Naive thymus-derived CD8-positive, alpha-beta T cell (primary cell): ENCODE results near the gene CCDC185. TPM values are rescaled to one million over a fixed set of nuclear protein-coding genes. Genes with fewer than 3 reads are reported as not detected.

Experiments
- polyA plus RNA-seq, 3 donors: library from polyadenylated mRNA; unstranded; fragments of 300-500 nt; fragmentation: Illumina TruSeq; gene quantifications; one replicate each; pipeline ENCODE4 v1.2.3, GENCODE V29; 2021
- total RNA-seq, 8 experiments: library from RNA in 2 of 8; stranded (reverse) in 2 of 8; gene quantifications; one replicate each; pipeline ENCODE4 v1.2.3 and lab custom pipeline; 2021 to 2026

The CCDC185 gene
- total and polyA plus RNA-seq, 5 experiments from 2014 or later, result not detected

Other genes starting within 250 kb of the CCDC185 start
- gene SUSD4, start 29.2 kb upstream of the CCDC185 start, total RNA-seq, result under 1 TPM; 0.52 to 0.66 TPM
- gene SUSD4, start 29.2 kb upstream of the CCDC185 start, polyA plus RNA-seq, result 1 to 10 TPM; 2.6 to 7.8 (median 3.1) TPM